Activated naive CD8-positive, alpha-beta T cell (primary cell): ENCODE measurements around the gene RNF141.

ENCODE experiments used
- H3K27ac Mint-ChIP-seq: one replicate; pipeline ENCODE4 v1.8.0; 2021; ENCODE audit warnings: mixed read lengths
- H3K27me3 Mint-ChIP-seq: one replicate; pipeline ENCODE4 v1.8.0; 2021; ENCODE audit warnings: mixed read lengths
- H3K36me3 Mint-ChIP-seq: one replicate; pipeline ENCODE4 v1.8.0; 2021; ENCODE audit warnings: mixed read lengths
- H3K4me1 Mint-ChIP-seq: one replicate; pipeline ENCODE4 v1.8.0; 2021; ENCODE audit warnings: low read depth, mixed read lengths
- H3K4me3 Mint-ChIP-seq: one replicate; pipeline ENCODE4 v1.8.0; 2021; ENCODE audit warnings: mild to moderate bottlenecking, mixed read lengths
- H3K9me3 Mint-ChIP-seq: one replicate; pipeline ENCODE4 v1.8.0; 2021; ENCODE audit warnings: low read depth, mixed read lengths

The RNF141 gene

GRCh38 chr11:10500757-10501684 is 40.0 kb downstream of the RNF141 start:
- Mint-ChIP-seq H3K4me1 (no peaks in the 10 kb centered on the region), H3K9me3 (no peaks in the 10 kb centered on the region), H3K27ac (no peak overlapping the region), H3K36me3 (peaks cover 10% of the 10 kb centered on the region), H3K27me3 (no peaks in the 10 kb centered on the region), H3K4me3 (no peak overlapping the region)

GRCh38 chr11:10499874-10500601 is 40.9 kb downstream of the RNF141 start:
- no peaks in the 10 kb centered on the region for H3K4me1 Mint-ChIP-seq
- H3K9me3 Mint-ChIP-seq = no peaks in the 10 kb centered on the region
- peaks cover 10% of the 10 kb centered on the region for H3K36me3 Mint-ChIP-seq
- no peaks in the 10 kb centered on the region for H3K27me3 Mint-ChIP-seq
- no peak overlapping the region for H3K27ac Mint-ChIP-seq
- H3K4me3 Mint-ChIP-seq = no peak overlapping the region

GRCh38 chr11:10499452-10499851 is 41.5 kb downstream of the RNF141 start:
- Mint-ChIP-seq H3K27me3 (no peaks in the 10 kb centered on the region), H3K36me3 (peaks cover 10% of the 10 kb centered on the region), H3K9me3 (no peaks in the 10 kb centered on the region), H3K4me3 (no peak overlapping the region), H3K27ac (no peak overlapping the region), H3K4me1 (no peaks in the 10 kb centered on the region)

GRCh38 chr11:10498426-10499250 is 42.3 kb downstream of the RNF141 start:
- peaks cover 10% of the 10 kb centered on the region for H3K36me3 Mint-ChIP-seq
- no peaks in the 10 kb centered on the region for H3K9me3 Mint-ChIP-seq
- no peak overlapping the region for H3K27ac Mint-ChIP-seq
- no peaks in the 10 kb centered on the region for H3K27me3 Mint-ChIP-seq
- H3K4me3 Mint-ChIP-seq = no peak overlapping the region
- H3K4me1 Mint-ChIP-seq = no peaks in the 10 kb centered on the region

GRCh38 chr11:10498022-10498400 is 43.0 kb downstream of the RNF141 start:
- Mint-ChIP-seq H3K36me3 (peaks cover 10% of the 10 kb centered on the region), H3K27ac (no peak overlapping the region), H3K9me3 (no peaks in the 10 kb centered on the region)

GRCh38 chr11:10497371-10498021 is 43.5 kb downstream of the RNF141 start:
- no peak overlapping the region for H3K4me3 Mint-ChIP-seq
- peaks cover 14% of the 10 kb centered on the region for H3K36me3 Mint-ChIP-seq

More at GRCh38 chr11:10498022-10498400, 43.0 kb downstream of the RNF141 start:
- no peaks in the 10 kb centered on the region for H3K4me1 Mint-ChIP-seq
- no peaks in the 10 kb centered on the region for H3K27me3 Mint-ChIP-seq
- H3K4me3 Mint-ChIP-seq = no peak overlapping the region

GRCh38 chr11:10496296-10496936 is 44.6 kb downstream of the RNF141 start:
- H3K27me3 Mint-ChIP-seq = no peaks in the 10 kb centered on the region
- no peaks in the 10 kb centered on the region for H3K4me1 Mint-ChIP-seq
- H3K4me3 Mint-ChIP-seq = no peak overlapping the region
- H3K36me3 Mint-ChIP-seq = peaks cover 13% of the 10 kb centered on the region
- H3K9me3 Mint-ChIP-seq = no peaks in the 10 kb centered on the region
- no peak overlapping the region for H3K27ac Mint-ChIP-seq

More at GRCh38 chr11:10497371-10498021, 43.5 kb downstream of the RNF141 start:
- H3K9me3 Mint-ChIP-seq = no peaks in the 10 kb centered on the region
- H3K27me3 Mint-ChIP-seq = no peaks in the 10 kb centered on the region
- no peaks in the 10 kb centered on the region for H3K4me1 Mint-ChIP-seq
- no peak overlapping the region for H3K27ac Mint-ChIP-seq

GRCh38 chr11:10495464-10495786 is 45.6 kb downstream of the RNF141 start:
- H3K9me3 Mint-ChIP-seq = no peaks in the 10 kb centered on the region
- no peaks in the 10 kb centered on the region for H3K27me3 Mint-ChIP-seq
- no peak overlapping the region for H3K4me3 Mint-ChIP-seq
- no peaks in the 10 kb centered on the region for H3K4me1 Mint-ChIP-seq
- no peak overlapping the region for H3K27ac Mint-ChIP-seq
- H3K36me3 Mint-ChIP-seq = peaks cover 11% of the 10 kb centered on the region

- H3K27ac Mint-ChIP-seq = no peak overlapping the region
- peaks cover 14% of the 10 kb centered on the region for H3K36me3 Mint-ChIP-seq
- H3K4me3 Mint-ChIP-seq = no peak overlapping the region
- H3K27me3 Mint-ChIP-seq = no peaks in the 10 kb centered on the region
- no peaks in the 10 kb centered on the region for H3K9me3 Mint-ChIP-seq
- H3K4me1 Mint-ChIP-seq = peaks cover 3% of the 10 kb centered on the region
These were observed 46.1 kb downstream of the RNF141 start for GRCh38 chr11:10494636-10495463.

- peaks cover 10% of the 10 kb centered on the region for H3K4me1 Mint-ChIP-seq
- H3K9me3 Mint-ChIP-seq = no peaks in the 10 kb centered on the region
- no peak overlapping the region for H3K27ac Mint-ChIP-seq
- no peaks in the 10 kb centered on the region for H3K27me3 Mint-ChIP-seq
- peaks cover 13% of the 10 kb centered on the region for H3K36me3 Mint-ChIP-seq
- H3K4me3 Mint-ChIP-seq = no peak overlapping the region
These were observed 47.8 kb downstream of the RNF141 start for GRCh38 chr11:10493041-10493663.

GRCh38 chr11:10492084-10492483 is 48.9 kb downstream of the RNF141 start:
- Mint-ChIP-seq H3K27me3 (no peaks in the 10 kb centered on the region), H3K9me3 (no peaks in the 10 kb centered on the region), H3K4me3 (no peak overlapping the region), H3K27ac (no peak overlapping the region), H3K4me1 (peaks cover 13% of the 10 kb centered on the region), H3K36me3 (peaks cover 12% of the 10 kb centered on the region)

GRCh38 chr11:10490398-10491241 is 50.4 kb downstream of the RNF141 start:
- H3K4me1 Mint-ChIP-seq = peaks cover 13% of the 10 kb centered on the region
- H3K27ac Mint-ChIP-seq = no peak overlapping the region
- no peaks in the 10 kb centered on the region for H3K27me3 Mint-ChIP-seq
- peaks cover 12% of the 10 kb centered on the region for H3K36me3 Mint-ChIP-seq
- H3K9me3 Mint-ChIP-seq = no peaks in the 10 kb centered on the region
- no peak overlapping the region for H3K4me3 Mint-ChIP-seq
